Measurements from ENCODE around the gene RGP1.

Gene RGP1

GRCh38 chr9:35713578-35713977, 35.5 kb upstream of the RGP1 start:
- ChIA-PET POLR2A (ENCODE audit: low non-redundant PET) (no interaction called here), CTCF (interaction anchor here (1.4 kb wide), 1 partner anchor 17 kb away, joined by 6 read pairs; no protein-coding TSS in a partner anchor)
- no peak for DNase-seq (ENCODE audit: low spot score)
- H3K27ac ChIP-seq = no peak overlapping the region
- TF ChIP-seq, protein P1, sequence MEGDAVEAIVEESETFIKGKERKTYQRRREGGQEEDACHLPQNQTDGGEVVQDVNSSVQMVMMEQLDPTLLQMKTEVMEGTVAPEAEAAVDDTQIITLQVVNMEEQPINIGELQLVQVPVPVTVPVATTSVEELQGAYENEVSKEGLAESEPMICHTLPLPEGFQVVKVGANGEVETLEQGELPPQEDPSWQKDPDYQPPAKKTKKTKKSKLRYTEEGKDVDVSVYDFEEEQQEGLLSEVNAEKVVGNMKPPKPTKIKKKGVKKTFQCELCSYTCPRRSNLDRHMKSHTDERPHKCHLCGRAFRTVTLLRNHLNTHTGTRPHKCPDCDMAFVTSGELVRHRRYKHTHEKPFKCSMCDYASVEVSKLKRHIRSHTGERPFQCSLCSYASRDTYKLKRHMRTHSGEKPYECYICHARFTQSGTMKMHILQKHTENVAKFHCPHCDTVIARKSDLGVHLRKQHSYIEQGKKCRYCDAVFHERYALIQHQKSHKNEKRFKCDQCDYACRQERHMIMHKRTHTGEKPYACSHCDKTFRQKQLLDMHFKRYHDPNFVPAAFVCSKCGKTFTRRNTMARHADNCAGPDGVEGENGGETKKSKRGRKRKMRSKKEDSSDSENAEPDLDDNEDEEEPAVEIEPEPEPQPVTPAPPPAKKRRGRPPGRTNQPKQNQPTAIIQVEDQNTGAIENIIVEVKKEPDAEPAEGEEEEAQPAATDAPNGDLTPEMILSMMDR (conservative IDR thresholded peaks at IDR 0.05; ENCODE audit: low read depth) = no peak

GRCh38 chr9:35714123-35714522, 35.0 kb upstream of the RGP1 start:
- DNase-seq (ENCODE audit: low spot score) = no peak
- POLR2A ChIA-PET (ENCODE audit: low non-redundant PET) = no interaction called here
- TF ChIP-seq, protein P1 (conservative IDR thresholded peaks at IDR 0.05; ENCODE audit: low read depth) = no peak
- CTCF ChIA-PET = interaction anchor here (0.5 to 1.4 kb wide), 2 partner anchors 18 to 1018 kb away, joined by 3 to 6 read pairs; no protein-coding TSS in a partner anchor
- H3K27ac ChIP-seq = peak overlapping the region; percentile 4; the same call in 1 of the 2 replicates

DNA sequence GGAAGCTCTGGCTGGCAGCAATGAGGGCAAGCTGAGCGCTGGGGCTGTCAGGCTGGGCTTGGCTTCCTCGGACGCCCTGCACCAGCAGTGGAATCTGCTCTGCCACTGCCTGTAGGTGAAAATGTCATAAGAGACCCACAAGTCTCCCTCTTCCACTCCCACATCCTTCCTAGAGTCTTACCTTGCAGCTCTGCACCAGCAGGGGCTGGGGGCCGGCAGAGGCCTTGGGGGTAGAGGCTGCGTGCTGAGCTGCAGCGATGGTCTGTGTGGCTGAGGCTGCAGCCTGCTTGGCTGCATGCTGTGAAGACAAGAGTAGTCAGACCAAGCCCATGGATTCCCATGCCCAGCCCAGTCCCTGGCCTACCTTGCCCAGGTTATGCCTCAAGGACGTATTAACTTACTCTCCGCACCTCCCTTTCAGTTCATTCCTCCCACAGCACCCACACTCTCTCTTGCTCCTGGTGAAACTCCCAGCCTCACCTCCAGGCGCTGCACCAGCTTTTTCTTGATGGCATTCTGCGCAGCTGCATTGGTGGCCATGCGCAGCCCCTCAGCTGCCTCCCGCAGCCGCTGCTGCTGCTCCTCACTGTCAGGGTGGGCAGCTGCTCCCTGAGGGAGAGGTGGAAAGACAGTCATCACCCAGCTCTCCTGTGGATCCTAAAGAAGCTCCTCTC, 34.4 kb upstream of the RGP1 start:
- no peak for DNase-seq (ENCODE audit: low spot score)
- CTCF ChIA-PET = interaction anchor here (0.5 to 1.4 kb wide), 3 partner anchors 18 to 1017 kb away, joined by 3 to 6 read pairs (median 3); no protein-coding TSS in a partner anchor
- POLR2A ChIA-PET (ENCODE audit: low non-redundant PET) = no interaction called here
- TF ChIP-seq, protein P1 (conservative IDR thresholded peaks at IDR 0.05; ENCODE audit: low read depth) = no peak
- H3K27ac ChIP-seq = peak overlapping the region; percentile 4; the same call in 1 of the 2 replicates

DNA sequence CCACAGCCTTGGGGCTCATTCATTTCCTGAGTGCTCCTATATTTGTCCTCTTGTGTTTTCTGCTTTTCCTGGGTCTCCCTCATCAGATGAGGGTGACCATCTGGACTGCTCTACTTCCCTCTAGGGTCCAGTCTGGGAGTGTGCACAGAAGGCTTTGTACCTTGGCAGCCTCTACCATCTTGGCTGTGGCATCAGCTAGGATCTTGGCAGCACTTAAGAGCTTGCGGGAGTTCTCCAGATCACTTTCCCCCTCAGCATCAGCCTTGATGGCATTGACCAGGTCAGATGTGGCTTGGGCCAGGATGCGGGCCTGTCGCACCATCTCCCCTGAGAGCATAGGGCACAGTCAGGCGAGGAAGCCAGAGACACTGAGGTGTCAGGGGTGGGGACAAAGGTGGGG, 32.9 kb upstream of the RGP1 start:
- no peak for DNase-seq (ENCODE audit: low spot score)
- TF ChIP-seq, protein P1 (conservative IDR thresholded peaks at IDR 0.05; ENCODE audit: low read depth) = no peak
- H3K27ac ChIP-seq = no peak overlapping the region
- CTCF ChIA-PET = no interaction called here
- POLR2A ChIA-PET (ENCODE audit: low non-redundant PET) = interaction anchor here (1.1 kb wide), 1 partner anchor 54 kb away, joined by 3 read pairs; no protein-coding TSS in a partner anchor

DNA sequence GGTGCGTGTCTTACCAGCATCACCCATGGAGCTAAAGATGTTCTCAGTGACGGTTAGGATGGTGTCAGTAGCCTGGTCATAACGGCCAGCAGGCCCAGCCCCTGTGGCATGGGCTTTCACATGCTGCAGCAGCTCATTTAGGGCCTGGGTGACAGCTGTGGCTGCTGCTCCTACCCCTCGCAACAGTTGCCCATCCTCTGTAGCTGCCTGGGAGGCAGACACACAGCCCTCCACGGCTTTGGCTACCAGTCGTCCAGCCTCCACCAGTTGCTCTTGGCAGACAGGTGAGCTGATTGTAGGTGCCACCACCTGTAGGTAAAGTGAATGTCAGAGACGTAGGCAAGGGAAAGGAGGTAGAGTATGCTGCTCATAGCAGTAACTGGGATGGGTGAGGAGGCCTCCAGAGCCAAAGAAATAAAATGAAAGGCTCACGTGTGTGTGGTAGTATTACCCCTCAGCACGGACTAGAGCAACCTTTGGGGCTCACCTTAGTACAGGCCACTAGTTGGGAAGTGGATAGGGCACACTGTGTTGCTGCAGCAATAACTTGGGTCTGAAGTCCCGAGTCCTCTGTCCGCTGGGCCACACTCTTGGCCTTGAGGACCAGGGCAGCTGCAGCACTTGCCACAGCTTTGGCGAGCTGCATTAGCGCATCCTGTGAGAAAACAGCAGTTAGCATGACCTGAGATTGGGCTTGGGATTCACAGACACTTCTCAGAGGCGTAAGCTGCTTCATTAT, 31.8 kb upstream of the RGP1 start:
- CTCF ChIA-PET = no interaction called here
- DNase-seq (ENCODE audit: low spot score) = no peak
- TF ChIP-seq, protein P1 (conservative IDR thresholded peaks at IDR 0.05; ENCODE audit: low read depth) = no peak
- H3K27ac ChIP-seq = 0 out of 2 replicates have a peak overlapping the region, but pooled peaks have one; percentile 0
- POLR2A ChIA-PET (ENCODE audit: low non-redundant PET) = no interaction called here

- peak overlapping the region; percentile 4 for H3K27ac ChIP-seq
- CTCF ChIA-PET = interaction anchor here (0.9 kb wide), 1 partner anchor 71 kb away, joined by 4 read pairs; no protein-coding TSS in a partner anchor
- TF ChIP-seq, protein P1 (conservative IDR thresholded peaks at IDR 0.05; ENCODE audit: low read depth) = no peak
- POLR2A ChIA-PET (ENCODE audit: low non-redundant PET) = no interaction called here
- no peak for DNase-seq (ENCODE audit: low spot score)
Observed at GRCh38 chr9:35718721-35719511, 30.2 kb upstream of the RGP1 start.

All from RWPE1 (cell line).